Ascending aorta (tissue), 2 donors: ENCODE data around the gene RAMP1. TPM values are rescaled to one million over a fixed set of nuclear protein-coding genes. Genes with fewer than 3 reads are reported as not detected.
"Not testable (repeated sequence)": the region's sequence is repeated elsewhere in the genome, so short reads cannot be mapped to it uniquely, and the experiment has no call there.

ENCODE experiments used
- DNase-seq, 2 donors: peaks; one replicate each; pipeline ENCODE4 v3.0.0-alpha.2; 2019; ENCODE audit warnings: low spot score in 2 of 2
- H3K27ac ChIP-seq, 2 donors: fragments of 200-600 bp; sonication (generic); one replicate each; pipeline ENCODE4 v1.5.1; 2016 to 2017; ENCODE audit warnings: mild to moderate bottlenecking in 1 of 2
- H3K27me3 ChIP-seq: fragments of 200-600 bp; sonication (generic); one replicate; pipeline ENCODE4 v1.5.1; 2017
- H3K36me3 ChIP-seq, 2 donors: fragments of 200-600 bp; sonication (generic); one replicate each; pipeline ENCODE4 v1.5.1; 2016
- H3K4me1 ChIP-seq, 2 donors: fragments of 200-600 bp; sonication (generic); one replicate each; pipeline ENCODE4 v1.5.1; 2016 to 2017; ENCODE audit warnings: mild to moderate bottlenecking in 1 of 2
- H3K4me3 ChIP-seq, 2 donors: fragments of 200-600 bp; sonication (generic); one replicate each; pipeline ENCODE4 v1.5.1; 2016 to 2017; ENCODE audit warnings: mild to moderate bottlenecking in 1 of 2
- H3K9me3 ChIP-seq, 2 donors: fragments of 200-600 bp; sonication (generic); one replicate each; pipeline ENCODE4 v1.5.1; 2016
- CTCF ChIP-seq, 3 experiments: fragments of 200-600 bp in 2 of 3; fragments of 450-650 bp in 1 of 3; sonication (generic) in 2 of 3; IDR thresholded peaks; one replicate each; pipeline ENCODE4 v1.5.1; 2016 to 2019; ENCODE audit warnings: antibody characterized with exemption in 3 of 3, mild to moderate bottlenecking in 1 of 3, moderate library complexity in 1 of 3
- intact Hi-C: fragments of 100-400 bp; cut with DNase I; formaldehyde crosslinking; loops from one replicate; pipeline ENCODE4 v1.15.1; 2023
- total RNA-seq: library from RNA; depleted of rRNA; stranded (reverse); fragments of >200 nt; gene quantifications from one replicate; pipeline ENCODE4 v1.1.0, GENCODE V29; 2016

Gene RAMP1
- total RNA-seq, 1 donor from 2014 or later: 191 TPM

DNA sequence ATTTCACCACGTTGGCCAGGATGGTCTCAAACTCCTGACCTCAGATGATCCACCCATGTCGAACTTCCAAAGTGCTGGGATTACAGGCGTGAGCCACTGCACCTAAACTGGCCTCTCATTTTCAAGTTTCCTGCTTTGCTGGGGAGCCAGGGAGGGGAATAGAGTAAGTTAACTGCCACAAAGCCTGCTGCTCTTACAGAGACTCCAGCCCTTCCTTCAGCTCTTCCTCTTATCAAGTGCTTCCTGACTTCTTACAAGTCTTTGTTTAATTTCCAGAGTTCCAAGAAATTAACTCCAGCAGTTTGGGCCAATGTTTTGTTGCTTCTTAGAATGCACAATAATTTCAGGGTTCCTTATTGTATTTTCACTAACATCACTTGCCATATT, 83.1 kb downstream of the RAMP1 start:
- H3K9me3 ChIP-seq: no peaks in the 10 kb centered on the region
- no peaks in the 10 kb centered on the region for H3K27me3 ChIP-seq
- no peaks in the 10 kb centered on the region for H3K36me3 ChIP-seq
- no peak for TF ChIP-seq CTCF (IDR thresholded peaks at IDR 0.05)
- DNase-seq: no peak
- H3K4me3 ChIP-seq: no peak overlapping the region
- intact Hi-C loops: no loop called here
- no peak overlapping the region for H3K27ac ChIP-seq
- no peaks in the 10 kb centered on the region for H3K4me1 ChIP-seq

- intact Hi-C loops: no loop called here
- H3K9me3 ChIP-seq: no peaks in the 10 kb centered on the region
- TF ChIP-seq CTCF (IDR thresholded peaks at IDR 0.05): no peak
- H3K4me1 ChIP-seq: no peaks in the 10 kb centered on the region
- no peaks in the 10 kb centered on the region for H3K36me3 ChIP-seq
- H3K27ac ChIP-seq: no peak overlapping the region
- H3K27me3 ChIP-seq: no peaks in the 10 kb centered on the region
- DNase-seq: no peak
- no peak overlapping the region for H3K4me3 ChIP-seq
Measured at GRCh38 chr2:237943395-237944094, 84.1 kb downstream of the RAMP1 start.

DNA sequence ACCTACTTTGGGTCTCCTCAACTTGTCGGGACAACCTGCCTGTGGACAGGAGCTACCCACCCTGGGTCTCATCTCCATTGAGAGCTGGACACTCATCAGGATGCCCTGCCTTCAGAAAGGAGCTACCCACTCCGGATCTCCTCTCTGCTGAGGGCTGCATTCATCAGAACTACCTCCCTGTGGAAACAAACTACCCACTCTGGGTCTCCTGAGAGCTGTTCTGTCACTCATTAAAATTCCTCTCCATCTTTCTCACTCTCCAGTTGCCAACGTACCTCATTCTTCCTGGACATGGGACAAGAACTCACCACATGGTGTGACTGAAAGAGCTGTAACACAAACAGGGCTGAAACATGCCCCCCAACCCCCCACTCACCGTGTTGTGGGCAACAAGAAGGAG, 84.9 kb downstream of the RAMP1 start:
- Histone ChIP-seq H3K27me3 (no peaks in the 10 kb centered on the region), H3K27ac (no peak overlapping the region), H3K9me3 (no peaks in the 10 kb centered on the region), H3K4me1 (no peaks in the 10 kb centered on the region), H3K36me3 (no peaks in the 10 kb centered on the region), H3K4me3 (no peak overlapping the region)
- intact Hi-C loops: no loop called here
- TF ChIP-seq CTCF (IDR thresholded peaks at IDR 0.05): no peak
- DNase-seq: no peak

DNA sequence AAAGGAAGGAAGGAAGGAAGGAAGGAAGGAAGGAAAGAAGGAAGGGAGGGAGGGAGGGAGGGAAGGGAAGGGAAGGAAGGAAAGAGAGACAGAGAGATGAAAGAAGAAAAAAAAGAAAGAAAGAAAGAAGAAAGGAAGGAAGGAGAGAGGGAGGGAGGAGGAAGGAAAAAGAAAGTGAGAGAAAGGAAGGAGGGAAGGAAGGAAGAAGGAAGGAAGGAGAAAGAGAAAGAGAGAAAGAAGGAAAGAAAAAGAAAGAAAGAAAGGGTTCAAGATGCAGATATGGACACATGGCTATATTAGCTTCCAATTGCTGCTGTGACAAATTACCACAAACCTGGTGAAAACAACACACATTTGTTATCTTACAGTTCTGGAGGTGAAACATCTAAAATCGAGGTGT, 87.0 kb downstream of the RAMP1 start:
- no peaks in the 10 kb centered on the region for H3K36me3 ChIP-seq
- intact Hi-C loops: no loop called here
- no peaks in the 10 kb centered on the region for H3K9me3 ChIP-seq
- H3K4me3 ChIP-seq: no peak overlapping the region
- no peak for TF ChIP-seq CTCF (IDR thresholded peaks at IDR 0.05)
- H3K27me3 ChIP-seq: no peaks in the 10 kb centered on the region
- no peak for DNase-seq
- no peak overlapping the region for H3K27ac ChIP-seq
- no peaks in the 10 kb centered on the region for H3K4me1 ChIP-seq

GRCh38 chr2:237951354-237951753, 91.9 kb downstream of the RAMP1 start:
- intact Hi-C loops, H3K36me3 ChIP-seq, H3K4me3 ChIP-seq: not testable (repeated sequence)

DNA sequence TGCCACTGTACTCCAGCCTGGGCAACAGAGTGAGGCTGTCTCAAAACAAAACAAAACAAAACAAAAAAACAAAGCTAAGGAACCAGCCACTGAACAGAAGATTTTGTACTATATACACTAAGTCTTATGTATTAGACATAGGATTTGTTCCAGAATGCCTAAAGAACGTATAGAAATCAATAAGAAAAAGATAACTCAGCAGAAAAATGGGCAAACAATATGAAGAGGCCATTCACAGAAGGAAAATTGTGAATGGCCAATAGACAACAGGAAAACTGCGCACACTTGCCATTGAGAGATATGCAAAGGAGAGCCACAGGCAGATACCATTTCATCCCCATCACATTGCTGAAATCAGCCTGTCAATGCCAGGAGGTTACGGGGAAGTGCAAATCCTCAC, 92.5 kb downstream of the RAMP1 start:
- peaks cover 3 to 10% of the 10 kb centered on the region in 2 donors for H3K4me1 ChIP-seq
- no peak for TF ChIP-seq CTCF (IDR thresholded peaks at IDR 0.05)
- intact Hi-C loops: no loop called here
- H3K36me3 ChIP-seq: no peaks in the 10 kb centered on the region
- no peak for DNase-seq
- no peaks in the 10 kb centered on the region for H3K9me3 ChIP-seq
- H3K27me3 ChIP-seq: no peaks in the 10 kb centered on the region
- H3K4me3 ChIP-seq: no peak overlapping the region
- H3K27ac ChIP-seq: no peak overlapping the region

More at GRCh38 chr2:237951354-237951753, 91.9 kb downstream of the RAMP1 start:
- H3K27ac ChIP-seq, H3K4me1 ChIP-seq, H3K9me3 ChIP-seq, DNase-seq, H3K27me3 ChIP-seq: not testable (repeated sequence)
